GM12878 (cell line): ENCODE results near the gene DYNLT2. TPM values are rescaled to one million over a fixed set of nuclear protein-coding genes. Genes with fewer than 3 reads are reported as not detected.

Experiments used
- ASH2L ChIP-seq: fragments of 300-600, 200-600 bp; sonication (generic); IDR thresholded peaks from 2 replicates; pipeline ENCODE4 v1.6.1; 2017; ENCODE audit warnings: low read depth, mild to moderate bottlenecking, borderline replicate concordance
- ATF7 ChIP-seq: fragments of 450-650 bp; IDR thresholded peaks from 2 replicates; pipeline ENCODE4 v1.6.1; 2016; ENCODE audit warnings: low read depth, mild to moderate bottlenecking
- CBX3 ChIP-seq: fragments of 200-600 bp; sonication (generic); IDR thresholded peaks from 2 replicates; pipeline ENCODE4 v1.6.1; 2016; ENCODE audit warnings: low read depth, borderline replicate concordance
- CHD4 ChIP-seq: fragments of 200-600 bp; sonication (generic); IDR thresholded peaks from 2 replicates; pipeline ENCODE4 v1.6.1; 2016; ENCODE audit warnings: mild to moderate bottlenecking
- CREB1 ChIP-seq: IDR thresholded peaks from 2 replicates; pipeline ENCODE4 v1.6.1; 2012; ENCODE audit warnings: low read depth, mild to moderate bottlenecking, inconsistent platforms
- ELK1 ChIP-seq: IDR thresholded peaks from 2 replicates; pipeline ENCODE4 v1.6.1; 2012; ENCODE audit warnings: low read depth, low read length, improper control_type of control experiment
- IRF4 ChIP-seq: IDR thresholded peaks from 2 replicates; pipeline ENCODE4 v1.6.1; 2011; ENCODE audit warnings: low read depth, low read length
- JUNB ChIP-seq: IDR thresholded peaks from 2 replicates; pipeline ENCODE4 v1.6.1; 2016; ENCODE audit warnings: antibody characterized with exemption, mild to moderate bottlenecking
- KLF5 ChIP-seq: fragments of 450-650 bp; IDR thresholded peaks from 2 replicates; pipeline ENCODE4 v1.6.1; 2014; ENCODE audit warnings: mild to moderate bottlenecking; ENCODE audit not compliant: partially characterized antibody
- MEF2A ChIP-seq: IDR thresholded peaks from 2 replicates; pipeline ENCODE4 v1.6.1; 2011; ENCODE audit warnings: low read depth, mild to moderate bottlenecking, low read length, moderate library complexity; ENCODE audit not compliant: insufficient read depth
- MEF2B ChIP-seq: fragments of 450-650 bp; IDR thresholded peaks from 2 replicates; pipeline ENCODE4 v1.6.1; 2018; ENCODE audit warnings: mild to moderate bottlenecking, moderate library complexity; ENCODE audit not compliant: partially characterized antibody, poor library complexity, severe bottlenecking
- NR2C1 ChIP-seq: fragments of 450-650 bp; IDR thresholded peaks from 2 replicates; pipeline ENCODE4 v1.6.1; 2017; ENCODE audit warnings: antibody characterized with exemption, mild to moderate bottlenecking, moderate library complexity
- NR2F1 ChIP-seq: fragments of 450-650 bp; conservative IDR thresholded peaks from 2 replicates; pipeline ENCODE4 v1.6.1; 2017; ENCODE audit warnings: mild to moderate bottlenecking
- RAD51 ChIP-seq: fragments of 450-650 bp; IDR thresholded peaks from 2 replicates; pipeline ENCODE4 v1.6.1; 2016; ENCODE audit warnings: moderate library complexity, mild to moderate bottlenecking, inconsistent platforms
- SIN3A ChIP-seq: IDR thresholded peaks from 2 replicates; pipeline ENCODE4 v1.6.1; 2012; ENCODE audit warnings: low read depth, low read length, improper control_type of control experiment
- SMAD1 ChIP-seq: fragments of 450-650 bp; IDR thresholded peaks from 2 replicates; pipeline ENCODE4 v1.6.1; 2018; ENCODE audit warnings: mild to moderate bottlenecking, low read depth; ENCODE audit not compliant: partially characterized antibody
- SMAD5 ChIP-seq: IDR thresholded peaks from 2 replicates; pipeline ENCODE4 v1.6.1; 2016; ENCODE audit warnings: antibody characterized with exemption, low read depth
- SMC3 ChIP-seq: IDR thresholded peaks from 2 replicates; pipeline ENCODE4 v1.6.1; 2011; ENCODE audit warnings: low read length, improper control_type of control experiment, borderline replicate concordance
- SPI1 ChIP-seq: IDR thresholded peaks from 2 replicates; pipeline ENCODE4 v1.6.1; 2011; ENCODE audit warnings: low read depth, mild to moderate bottlenecking, low read length, moderate library complexity, borderline replicate concordance; ENCODE audit not compliant: insufficient read depth
- STAT3 ChIP-seq: IDR thresholded peaks from 2 replicates; pipeline ENCODE4 v1.6.1; 2011; ENCODE audit warnings: low read depth, low read length, improper control_type of control experiment
- SUPT20H ChIP-seq: IDR thresholded peaks from 2 replicates; pipeline ENCODE4 v1.6.1; 2011; ENCODE audit warnings: low read depth, mild to moderate bottlenecking, low read length, moderate library complexity, borderline replicate concordance; ENCODE audit not compliant: control insufficient read depth
- USF1 ChIP-seq: IDR thresholded peaks from 2 replicates; pipeline ENCODE4 v1.6.1; 2011; ENCODE audit warnings: borderline replicate concordance, low read depth, mild to moderate bottlenecking, moderate library complexity, mixed read lengths, low read length; ENCODE audit not compliant: insufficient read depth; ENCODE audit errors: extremely low read length
- USF2 ChIP-seq: IDR thresholded peaks from 2 replicates; pipeline ENCODE4 v1.6.1; 2011; ENCODE audit warnings: low read depth, low read length, improper control_type of control experiment, borderline replicate concordance
- ZBTB4 ChIP-seq: fragments of 450-650 bp; formaldehyde crosslinking; IDR thresholded peaks from 2 replicates; pipeline ENCODE4 v1.4.0; 2022; ENCODE audit warnings: mild to moderate bottlenecking, moderate library complexity
- ZNF274 ChIP-seq: IDR thresholded peaks from one replicate; pipeline ENCODE4 v1.8.0; 2011; ENCODE audit not compliant: insufficient read length, insufficient read depth
- ZSCAN29 ChIP-seq: fragments of 450-650 bp; IDR thresholded peaks from 2 replicates; pipeline ENCODE4 v1.6.1; 2017; ENCODE audit warnings: mild to moderate bottlenecking, moderate library complexity
- polyA plus RNA-seq, 11 experiments: library from polyadenylated mRNA; depleted of rRNA in 4 of 11; unstranded in 6 of 11; stranded (reverse) in 5 of 11; fragments of >200 nt; fragmentation: Nextera tagmentation in 4 of 11; fragmentation: Illumina TruSeq in 1 of 11; extraction: Ambion mirVana in 4 of 11; extraction: Trizol in 1 of 11; gene quantifications; 1 replicate in 1 of 11; 2 replicates in 10 of 11; pipeline versions ENCODE4 v1.2.1 to v1.2.3, GENCODE V29; 2011 to 2016; ENCODE audit warnings: inconsistent platforms in 2 of 11, missing spikeins in 2 of 11, low read depth in 1 of 11
- total RNA-seq, 4 experiments: library from RNA; depleted of rRNA in 3 of 4; stranded (reverse); fragments of >200 nt in 3 of 4; fragmentation: Illumina TruSeq in 1 of 4; extraction: Trizol in 1 of 4; gene quantifications; 2 replicates each; pipeline versions ENCODE4 v1.2.1 to v1.2.3, GENCODE V29; 2013 to 2021

Gene DYNLT2
- total and polyA plus RNA-seq, 10 of the 15 experiments (the other 5 are each of a cell fraction or from before 2014, with no cell fraction given), result 2.2 to 5.9 (median 5.4) TPM

GRCh38 chr6:169701954-169702839 lies 49.2 kb downstream of the DYNLT2 start, which contains the start of the genes C6orf120 and WDR27 (continued):
- TF ChIP-seq ASH2L, result no peak; the same call in 1 of the 2 replicates
- no peak for TF ChIP-seq SMAD1
- TF ChIP-seq NR2F1, result peak; percentile 70
- TF ChIP-seq ZSCAN29, result no peak
- peak; percentile 50 for TF ChIP-seq KLF5
- no peak for TF ChIP-seq SPI1
- TF ChIP-seq JUNB, result no peak
- TF ChIP-seq CBX3, result no peak
- peak; percentile 78 for TF ChIP-seq SMAD5
- TF ChIP-seq RAD51, result no peak
- TF ChIP-seq CREB1, result peak; percentile 92
- no peak for TF ChIP-seq ZNF274
- no peak for TF ChIP-seq ATF7
- no peak for TF ChIP-seq ZBTB4 (CRISPR knock-in tag)
- peak; percentile 10 for TF ChIP-seq MEF2B
- no peak for TF ChIP-seq MEF2A
- TF ChIP-seq SUPT20H, result no peak
- no peak for TF ChIP-seq SMC3
- no peak for TF ChIP-seq USF2
- peak; percentile 95 for TF ChIP-seq SIN3A
- TF ChIP-seq CHD4, result no peak
- TF ChIP-seq NR2C1, result no peak
- no peak for TF ChIP-seq USF1
- no peak for TF ChIP-seq STAT3
- TF ChIP-seq ELK1, result peak; percentile 86
- TF ChIP-seq IRF4, result no peak
